AG20443 (cell line): ENCODE results near the gene ELFN2.
"Not testable (repeated sequence)": the region's sequence is repeated elsewhere in the genome, so short reads cannot be mapped to it uniquely, and the experiment has no call there.

ENCODE experiments used
- DNase-seq: peaks from one replicate; pipeline ENCODE4 v3.0.0; 2012; ENCODE audit warnings: low spot score, mixed read lengths

Gene ELFN2, protein sequence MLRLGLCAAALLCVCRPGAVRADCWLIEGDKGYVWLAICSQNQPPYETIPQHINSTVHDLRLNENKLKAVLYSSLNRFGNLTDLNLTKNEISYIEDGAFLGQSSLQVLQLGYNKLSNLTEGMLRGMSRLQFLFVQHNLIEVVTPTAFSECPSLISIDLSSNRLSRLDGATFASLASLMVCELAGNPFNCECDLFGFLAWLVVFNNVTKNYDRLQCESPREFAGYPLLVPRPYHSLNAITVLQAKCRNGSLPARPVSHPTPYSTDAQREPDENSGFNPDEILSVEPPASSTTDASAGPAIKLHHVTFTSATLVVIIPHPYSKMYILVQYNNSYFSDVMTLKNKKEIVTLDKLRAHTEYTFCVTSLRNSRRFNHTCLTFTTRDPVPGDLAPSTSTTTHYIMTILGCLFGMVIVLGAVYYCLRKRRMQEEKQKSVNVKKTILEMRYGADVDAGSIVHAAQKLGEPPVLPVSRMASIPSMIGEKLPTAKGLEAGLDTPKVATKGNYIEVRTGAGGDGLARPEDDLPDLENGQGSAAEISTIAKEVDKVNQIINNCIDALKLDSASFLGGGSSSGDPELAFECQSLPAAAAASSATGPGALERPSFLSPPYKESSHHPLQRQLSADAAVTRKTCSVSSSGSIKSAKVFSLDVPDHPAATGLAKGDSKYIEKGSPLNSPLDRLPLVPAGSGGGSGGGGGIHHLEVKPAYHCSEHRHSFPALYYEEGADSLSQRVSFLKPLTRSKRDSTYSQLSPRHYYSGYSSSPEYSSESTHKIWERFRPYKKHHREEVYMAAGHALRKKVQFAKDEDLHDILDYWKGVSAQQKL

GRCh38 chr22:37427135-37427710 lies at the start of gene ELFN2:
TSS of gene ELFN2 (minus strand) at chr22:37427479. CDS start at chr22:37375534, 51,945 bp downstream.
- DNase-seq: peak; percentile 45

- no peak for DNase-seq
These were observed 49.4 kb upstream of the ELFN2 start for GRCh38 chr22:37476389-37477329.

DNA sequence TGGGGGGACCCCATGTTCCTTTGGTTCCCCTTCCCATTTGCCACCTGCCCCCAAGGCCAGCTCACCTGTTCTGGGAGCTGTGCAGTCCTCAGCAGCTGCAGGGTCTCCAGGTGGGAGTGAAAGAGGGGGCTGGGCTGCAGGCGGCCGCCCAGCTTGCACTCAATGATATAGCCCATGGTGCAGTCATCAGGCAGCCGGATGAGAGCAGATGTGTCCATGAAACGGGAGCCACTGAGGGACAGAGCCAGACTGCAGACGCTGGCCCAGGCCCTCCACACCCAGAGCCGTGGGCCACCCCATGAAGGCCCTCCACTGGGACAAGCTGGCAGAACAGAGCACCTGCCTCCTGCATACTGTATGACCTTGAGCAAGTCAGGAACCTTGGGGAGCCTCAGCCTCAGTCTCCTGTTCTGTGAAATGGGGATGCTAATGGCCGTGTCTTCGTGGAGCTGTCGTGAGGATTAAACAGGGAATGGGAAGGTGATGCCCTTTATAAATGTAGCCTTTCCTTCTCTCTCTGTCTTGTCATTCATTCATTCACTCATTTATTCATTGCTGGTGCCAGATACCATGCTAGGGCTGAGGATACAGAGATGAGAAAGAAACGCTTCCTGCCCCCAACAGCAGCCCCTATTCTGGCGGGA lies 47.3 kb upstream of the ELFN2 start:
- DNase-seq: no peak

GRCh38 chr22:37473437-37473946 lies 46.2 kb upstream of the ELFN2 start:
- no peak for DNase-seq

DNA sequence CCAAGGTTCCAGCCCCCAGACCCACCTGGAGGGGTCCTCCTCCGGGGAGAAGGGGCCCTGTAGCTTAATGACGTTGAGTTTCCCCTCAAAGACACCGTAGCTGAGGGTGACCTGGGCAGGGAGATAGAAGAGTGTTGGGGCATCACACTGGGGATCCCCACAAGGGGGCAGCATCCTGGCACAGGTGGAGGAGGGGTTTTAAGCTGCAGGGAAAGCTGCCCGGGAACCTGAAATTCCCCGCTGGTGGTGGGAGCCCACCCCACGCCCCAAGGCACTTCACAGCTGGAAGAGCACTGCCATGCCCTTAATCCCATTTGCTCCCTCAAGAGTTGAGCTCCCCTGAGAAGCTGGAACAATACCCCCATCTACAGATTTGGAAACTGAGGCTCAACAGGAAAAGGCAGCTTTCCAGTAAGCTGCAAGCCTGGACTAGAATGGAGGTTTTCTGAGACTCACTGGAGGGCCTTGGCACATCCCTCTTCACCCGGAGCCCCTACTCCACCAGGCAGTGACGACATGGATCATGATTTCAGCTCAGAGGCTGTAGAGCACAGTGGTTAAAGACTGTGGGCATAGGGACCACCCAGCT lies 45.2 kb upstream of the ELFN2 start:
- DNase-seq: peak; percentile 66

- no peak for DNase-seq
These were observed 44.6 kb upstream of the ELFN2 start for GRCh38 chr22:37471727-37472417.

DNA sequence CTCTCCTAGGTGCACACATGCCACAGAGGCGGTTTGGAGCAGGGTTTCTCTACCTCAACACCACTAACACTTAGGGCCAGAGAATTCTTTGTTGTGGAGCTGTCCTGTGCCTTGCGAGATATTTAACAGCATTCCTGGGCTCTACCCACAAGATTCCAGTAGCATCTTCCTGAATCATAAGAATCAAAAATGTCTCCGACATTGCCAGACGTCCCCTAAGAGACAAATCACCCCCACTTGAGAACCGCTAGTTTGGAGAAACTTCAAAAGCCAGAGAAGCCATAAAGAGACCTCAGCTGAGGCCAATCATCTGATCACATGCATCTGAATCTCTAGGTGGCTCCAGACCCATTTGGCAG lies 42.8 kb upstream of the ELFN2 start:
- DNase-seq: no peak

- DNase-seq: no peak
These were observed 42.3 kb upstream of the ELFN2 start for GRCh38 chr22:37469416-37470086.

GRCh38 chr22:37468201-37468695 lies 41.0 kb upstream of the ELFN2 start:
- DNase-seq: not testable (repeated sequence)

- no peak for DNase-seq
These were observed 40.2 kb upstream of the ELFN2 start for GRCh38 chr22:37467391-37467955.

GRCh38 chr22:37464181-37464580 lies 36.9 kb upstream of the ELFN2 start:
- no peak for DNase-seq

DNA sequence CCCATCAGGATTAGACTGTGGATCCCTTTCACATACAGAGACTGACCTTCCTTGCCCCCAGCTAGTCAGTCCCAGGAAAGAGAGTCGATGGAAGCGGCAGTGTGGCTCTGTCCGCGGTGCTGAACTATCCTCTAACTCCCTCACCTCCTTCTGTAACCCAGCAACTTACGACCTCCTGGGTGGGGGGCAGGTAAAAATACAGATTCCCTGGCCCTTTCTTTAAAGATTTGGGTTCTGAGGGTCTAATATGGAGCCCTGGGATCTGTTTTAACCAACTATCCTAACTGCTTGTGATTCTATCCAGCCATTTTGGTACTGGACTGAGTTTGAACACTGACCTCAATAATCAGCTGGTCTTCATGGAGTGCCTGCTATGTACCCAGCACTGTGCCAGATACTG lies 35.7 kb upstream of the ELFN2 start:
- DNase-seq: peak; percentile 62

DNA sequence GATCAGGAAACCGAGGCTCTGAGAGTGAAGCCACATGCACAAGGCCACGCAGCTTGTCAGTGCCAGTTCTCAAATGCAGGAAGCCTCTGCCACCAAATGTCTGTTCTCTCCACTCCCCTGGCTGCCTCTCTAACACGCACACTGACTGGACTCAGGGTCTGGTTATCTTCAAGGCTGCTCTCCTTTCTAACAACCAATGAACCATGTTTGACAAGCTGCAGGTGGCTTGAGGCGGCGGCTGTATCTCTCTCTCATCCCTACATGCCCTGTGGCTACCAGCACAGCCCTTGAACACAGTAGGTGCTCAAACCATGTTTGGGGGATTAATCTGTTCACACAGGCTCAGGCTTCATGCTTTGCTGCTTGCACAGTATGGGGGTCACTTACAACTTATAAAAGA lies 35.2 kb upstream of the ELFN2 start:
- DNase-seq: no peak

- DNase-seq: no peak
These were observed 34.7 kb upstream of the ELFN2 start for GRCh38 chr22:37461961-37462360.

DNA sequence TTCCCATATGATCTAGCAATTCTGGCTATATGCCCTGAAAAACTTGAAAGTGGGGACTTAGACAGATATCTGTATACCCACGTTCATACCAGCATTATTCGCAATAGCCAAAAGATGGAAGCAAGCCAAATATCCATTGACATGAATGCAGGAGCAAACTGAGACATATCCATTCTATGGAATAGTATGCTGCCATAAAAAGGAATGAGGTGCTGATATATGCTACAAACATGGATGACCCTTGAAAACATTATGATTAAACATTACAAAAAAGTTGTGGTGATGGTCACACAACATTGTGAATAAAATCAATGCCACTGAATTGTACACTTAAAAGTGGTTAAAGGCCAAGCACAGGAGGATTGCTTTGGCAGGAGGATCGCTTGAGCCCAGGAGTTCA lies 33.4 kb upstream of the ELFN2 start:
- no peak for DNase-seq

GRCh38 chr22:37459206-37459605 lies 31.9 kb upstream of the ELFN2 start:
- DNase-seq: no peak

- DNase-seq: peak; percentile 84
These were observed 30.0 kb upstream of the ELFN2 start for GRCh38 chr22:37457093-37457893.

- no peak for DNase-seq
These were observed 29.1 kb upstream of the ELFN2 start for GRCh38 chr22:37456346-37456745.
